ENCODE data around the gene LAD1.

LAD1 gene

GRCh38 chr1:201363467-201363866 is 35.7 kb downstream of the LAD1 start:
- no peak for DNase-seq (ENCODE audit: low read depth, low spot score)

GRCh38 chr1:201362906-201363305 is 36.2 kb downstream of the LAD1 start:
- DNase-seq (ENCODE audit: low read depth, low spot score): no peak

- DNase-seq (ENCODE audit: low read depth, low spot score): no peak
Measured at GRCh38 chr1:201361652-201362504, 37.2 kb downstream of the LAD1 start.

GRCh38 chr1:201360901-201361651 is 38.0 kb downstream of the LAD1 start:
- DNase-seq (ENCODE audit: low read depth, low spot score): no peak

- no peak for DNase-seq (ENCODE audit: low read depth, low spot score)
Measured at GRCh38 chr1:201360486-201360885, 38.6 kb downstream of the LAD1 start.

GRCh38 chr1:201359873-201360210 is 39.3 kb downstream of the LAD1 start:
- no peak for DNase-seq (ENCODE audit: low read depth, low spot score)

GRCh38 chr1:201359031-201359872 is 39.9 kb downstream of the LAD1 start:
- no peak for DNase-seq (ENCODE audit: low read depth, low spot score)

GRCh38 chr1:201358596-201358995 is 40.5 kb downstream of the LAD1 start:
- DNase-seq (ENCODE audit: low read depth, low spot score): no peak

GRCh38 chr1:201357636-201358348 is 41.3 kb downstream of the LAD1 start:
- no peak for DNase-seq (ENCODE audit: low read depth, low spot score)

- no peak for DNase-seq (ENCODE audit: low read depth, low spot score)
Measured at GRCh38 chr1:201357211-201357610, 41.9 kb downstream of the LAD1 start.

- no peak for DNase-seq (ENCODE audit: low read depth, low spot score)
Measured at GRCh38 chr1:201356701-201357100, 42.4 kb downstream of the LAD1 start.

- DNase-seq (ENCODE audit: low read depth, low spot score): no peak
Measured at GRCh38 chr1:201356236-201356635, 42.9 kb downstream of the LAD1 start.

- no peak for DNase-seq (ENCODE audit: low read depth, low spot score)
Measured at GRCh38 chr1:201355471-201355870, 43.7 kb downstream of the LAD1 start.

- no peak for DNase-seq (ENCODE audit: low read depth, low spot score)
Measured at GRCh38 chr1:201354901-201355295, 44.2 kb downstream of the LAD1 start.

GRCh38 chr1:201354151-201354900 is 44.8 kb downstream of the LAD1 start:
- DNase-seq (ENCODE audit: low read depth, low spot score): no peak

- DNase-seq (ENCODE audit: low read depth, low spot score): no peak
Measured at GRCh38 chr1:201353186-201353940, 45.8 kb downstream of the LAD1 start.

GRCh38 chr1:201351617-201352016 is 47.5 kb downstream of the LAD1 start:
- no peak for DNase-seq (ENCODE audit: low read depth, low spot score)

GRCh38 chr1:201350884-201351283 is 48.2 kb downstream of the LAD1 start:
- no peak for DNase-seq (ENCODE audit: low read depth, low spot score)

GRCh38 chr1:201350361-201350725 is 48.8 kb downstream of the LAD1 start:
- no peak for DNase-seq (ENCODE audit: low read depth, low spot score)

- no peak for DNase-seq (ENCODE audit: low read depth, low spot score)
Measured at GRCh38 chr1:201349092-201349491, 50.0 kb downstream of the LAD1 start.
